Osteoblast (primary cell): ENCODE results near the gene HAND1. TPM values are rescaled to one million over a fixed set of nuclear protein-coding genes. Genes with fewer than 3 reads are reported as not detected.

Source experiments
- DNase-seq: peaks from one replicate; pipeline ENCODE4 v3.0.0; 2011; ENCODE audit warnings: low spot score, mixed read lengths; ENCODE audit not compliant: insufficient read length; ENCODE audit errors: missing footprints
- H2AFZ ChIP-seq: 2 replicates; pipeline ENCODE4 v1.6.0; 2011; ENCODE audit warnings: mild to moderate bottlenecking, low read length
- H3K27ac ChIP-seq: 2 replicates; pipeline ENCODE4 v1.5.1; 2011; ENCODE audit warnings: mild to moderate bottlenecking, low read depth, low read length, moderate library complexity
- H3K27me3 ChIP-seq: 2 replicates; pipeline ENCODE4 v1.6.0; 2012; ENCODE audit warnings: mild to moderate bottlenecking, control low read depth, inconsistent platforms, low read length, moderate library complexity; ENCODE audit not compliant: insufficient read depth
- H3K36me3 ChIP-seq: 2 replicates; pipeline ENCODE4 v1.5.1; 2011; ENCODE audit warnings: mild to moderate bottlenecking, low read length, control low read depth, moderate library complexity; ENCODE audit not compliant: insufficient read depth
- H3K4me1 ChIP-seq: 2 replicates; pipeline ENCODE4 v1.5.1; 2011; ENCODE audit warnings: mild to moderate bottlenecking, low read length, control low read depth, moderate library complexity; ENCODE audit not compliant: insufficient read depth
- H3K4me2 ChIP-seq: 2 replicates; pipeline ENCODE4 v1.6.0; 2011; ENCODE audit warnings: mild to moderate bottlenecking, low read length; ENCODE audit not compliant: insufficient read depth
- H3K4me3 ChIP-seq: fragments of 200-600 bp; sonication (generic); 3 replicates; pipeline ENCODE4 v1.5.1; 2012; ENCODE audit warnings: mild to moderate bottlenecking, low read length, inconsistent platforms; ENCODE audit not compliant: insufficient read depth
- H3K79me2 ChIP-seq: 2 replicates; pipeline ENCODE4 v1.6.0; 2012; ENCODE audit warnings: mild to moderate bottlenecking, low read length, control low read depth, inconsistent platforms; ENCODE audit not compliant: insufficient read depth
- H3K9me3 ChIP-seq: 2 replicates; pipeline ENCODE4 v1.5.1; 2011; ENCODE audit warnings: low read depth, low read length, control low read depth
- H4K20me1 ChIP-seq: 2 replicates; pipeline ENCODE4 v1.6.0; 2012; ENCODE audit warnings: mild to moderate bottlenecking, low read length, control low read depth; ENCODE audit not compliant: insufficient read depth
- total RNA-seq: library from RNA; depleted of rRNA; stranded (reverse); fragments of >200 nt; gene quantifications from 2 replicates; pipeline ENCODE4 v1.2.3, GENCODE V29; 2012
- TF ChIP-seq, protein P1 (sequence below): IDR thresholded peaks from 2 replicates; pipeline ENCODE4 v1.5.1; 2011; ENCODE audit warnings: mild to moderate bottlenecking, low read depth, low read length, moderate library complexity; ENCODE audit errors: extremely low read depth

HAND1 gene
- total RNA-seq, 1 donor: not detected

GRCh38 chr5:154456540-154456939, 21.5 kb downstream of the HAND1 start:
- Histone ChIP-seq H3K4me1 (no peaks in the 10 kb centered on the region), H4K20me1 (peaks cover 3% of the 10 kb centered on the region), H3K27me3 (no peaks in the 10 kb centered on the region), H3K4me2 (no peak overlapping the region), H2AFZ (no peak overlapping the region), H3K9me3 (no peaks in the 10 kb centered on the region), H3K79me2 (no peaks in the 10 kb centered on the region), H3K36me3 (peaks cover 48% of the 10 kb centered on the region), H3K4me3 (no peak overlapping the region), H3K27ac (no peak overlapping the region)
- no peak for DNase-seq
- TF ChIP-seq, protein P1, sequence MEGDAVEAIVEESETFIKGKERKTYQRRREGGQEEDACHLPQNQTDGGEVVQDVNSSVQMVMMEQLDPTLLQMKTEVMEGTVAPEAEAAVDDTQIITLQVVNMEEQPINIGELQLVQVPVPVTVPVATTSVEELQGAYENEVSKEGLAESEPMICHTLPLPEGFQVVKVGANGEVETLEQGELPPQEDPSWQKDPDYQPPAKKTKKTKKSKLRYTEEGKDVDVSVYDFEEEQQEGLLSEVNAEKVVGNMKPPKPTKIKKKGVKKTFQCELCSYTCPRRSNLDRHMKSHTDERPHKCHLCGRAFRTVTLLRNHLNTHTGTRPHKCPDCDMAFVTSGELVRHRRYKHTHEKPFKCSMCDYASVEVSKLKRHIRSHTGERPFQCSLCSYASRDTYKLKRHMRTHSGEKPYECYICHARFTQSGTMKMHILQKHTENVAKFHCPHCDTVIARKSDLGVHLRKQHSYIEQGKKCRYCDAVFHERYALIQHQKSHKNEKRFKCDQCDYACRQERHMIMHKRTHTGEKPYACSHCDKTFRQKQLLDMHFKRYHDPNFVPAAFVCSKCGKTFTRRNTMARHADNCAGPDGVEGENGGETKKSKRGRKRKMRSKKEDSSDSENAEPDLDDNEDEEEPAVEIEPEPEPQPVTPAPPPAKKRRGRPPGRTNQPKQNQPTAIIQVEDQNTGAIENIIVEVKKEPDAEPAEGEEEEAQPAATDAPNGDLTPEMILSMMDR: no peak

GRCh38 chr5:154455585-154455984, 22.4 kb downstream of the HAND1 start:
- H2AFZ ChIP-seq: no peak overlapping the region
- H3K27me3 ChIP-seq: no peaks in the 10 kb centered on the region
- H3K79me2 ChIP-seq: peaks cover 5% of the 10 kb centered on the region
- DNase-seq: no peak
- H4K20me1 ChIP-seq: no peaks in the 10 kb centered on the region
- peaks cover 54% of the 10 kb centered on the region for H3K36me3 ChIP-seq
- no peak overlapping the region for H3K4me2 ChIP-seq
- no peaks in the 10 kb centered on the region for H3K9me3 ChIP-seq
- no peak overlapping the region for H3K4me3 ChIP-seq
- H3K4me1 ChIP-seq: no peaks in the 10 kb centered on the region
- TF ChIP-seq, protein P1: no peak
- no peak overlapping the region for H3K27ac ChIP-seq

DNA sequence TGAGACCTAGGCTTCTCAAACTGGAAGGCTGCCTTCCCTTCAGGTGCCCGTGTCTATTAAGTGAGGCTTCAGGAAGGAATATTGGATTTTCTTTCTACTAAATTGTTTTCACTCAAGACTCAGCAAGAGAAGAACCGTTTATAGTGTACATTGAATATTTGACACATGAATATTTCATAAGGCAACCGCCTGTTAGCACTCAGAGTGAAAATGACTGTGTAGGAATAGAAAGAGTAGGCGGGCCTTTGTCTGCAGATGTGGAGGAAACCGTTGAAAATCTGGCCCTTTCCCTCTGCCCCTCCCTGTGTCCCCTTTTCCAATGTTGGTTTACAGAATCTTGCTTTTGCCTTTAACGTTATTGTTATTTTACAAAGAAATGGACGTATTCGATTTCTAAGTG, 26.1 kb downstream of the HAND1 start:
- Histone ChIP-seq H4K20me1 (peaks cover 20% of the 10 kb centered on the region), H3K79me2 (peaks cover 40% of the 10 kb centered on the region), H3K4me1 (peaks cover 8% of the 10 kb centered on the region), H3K27ac (no peak overlapping the region), H3K36me3 (peaks cover 47% of the 10 kb centered on the region), H2AFZ (no peak overlapping the region), H3K9me3 (no peaks in the 10 kb centered on the region), H3K27me3 (no peaks in the 10 kb centered on the region), H3K4me2 (no peak overlapping the region), H3K4me3 (no peak overlapping the region)
- TF ChIP-seq, protein P1: no peak
- DNase-seq: no peak

DNA sequence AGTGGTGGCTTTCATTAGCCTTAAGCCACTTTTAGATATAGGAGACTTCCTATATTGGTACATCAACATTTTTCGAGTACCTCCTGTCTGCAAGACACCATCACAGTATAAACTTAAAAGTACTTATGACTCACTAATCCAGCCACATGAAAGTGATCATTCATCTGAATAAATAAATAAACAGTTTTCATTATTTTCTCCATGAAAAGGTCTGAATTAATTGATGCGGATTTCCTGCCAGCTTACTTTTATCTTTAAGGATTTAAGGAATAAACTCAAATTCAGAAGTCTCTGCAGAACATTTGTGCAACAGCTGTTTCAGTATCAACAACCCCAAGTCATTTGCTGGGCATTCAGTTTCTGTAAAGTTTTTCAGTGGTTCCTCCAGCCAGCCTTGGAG, 28.2 kb downstream of the HAND1 start:
- H3K4me1 ChIP-seq: peaks cover 10% of the 10 kb centered on the region
- no peaks in the 10 kb centered on the region for H3K27me3 ChIP-seq
- peaks cover 21% of the 10 kb centered on the region for H4K20me1 ChIP-seq
- H3K4me2 ChIP-seq: no peak overlapping the region
- H3K79me2 ChIP-seq: peaks cover 49% of the 10 kb centered on the region
- TF ChIP-seq, protein P1: no peak
- no peaks in the 10 kb centered on the region for H3K9me3 ChIP-seq
- no peak overlapping the region for H2AFZ ChIP-seq
- H3K27ac ChIP-seq: no peak overlapping the region
- DNase-seq: no peak
- H3K4me3 ChIP-seq: no peak overlapping the region
- H3K36me3 ChIP-seq: peaks cover 26% of the 10 kb centered on the region
